ENCODE results near the gene SAPCD2. TPM values are rescaled to one million over a fixed set of nuclear protein-coding genes. Genes with fewer than 3 reads are reported as not detected.

Gene SAPCD2
- total RNA-seq, 1 donor from 2014 or later = 13.5 TPM

DNA sequence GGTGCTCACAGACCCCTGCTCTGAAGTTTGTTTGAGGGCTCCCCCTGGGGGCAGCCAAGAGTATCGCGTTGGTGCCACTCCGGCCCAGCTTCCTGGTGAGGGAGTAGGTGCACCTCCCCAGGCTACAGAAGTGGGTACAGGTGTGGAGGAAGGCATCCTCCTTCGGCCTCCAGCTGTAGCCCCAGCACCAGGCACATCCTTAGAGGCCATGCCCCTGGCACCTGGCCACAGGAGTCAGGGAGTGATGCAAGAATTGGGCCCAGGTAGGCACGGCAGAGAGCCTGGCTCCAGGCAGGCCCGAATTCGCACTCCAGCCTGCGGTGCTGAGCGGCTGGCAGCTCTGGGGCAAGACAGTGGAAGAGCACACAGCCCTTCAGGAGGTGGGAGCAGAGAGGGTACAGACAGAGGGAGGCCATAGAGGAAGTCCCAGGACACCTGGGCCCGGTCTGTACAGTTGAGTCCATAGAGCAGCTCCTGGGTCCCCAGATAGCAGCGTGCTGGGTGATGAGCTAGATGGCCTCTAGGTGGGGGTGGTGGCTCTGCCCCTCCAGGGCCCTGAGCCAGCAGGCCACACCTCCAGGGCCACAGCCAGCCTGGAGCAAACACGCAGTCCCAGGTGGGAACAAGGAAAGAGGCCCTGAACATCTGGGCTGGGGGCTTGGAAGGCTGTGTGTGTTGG, 2.4 kb downstream of the SAPCD2 start:
- peaks cover 5% of the 10 kb centered on the region for H3K9me3 Mint-ChIP-seq (ENCODE audit: unreplicated experiment)
- peaks cover 8% of the 10 kb centered on the region for H3K4me1 Mint-ChIP-seq (ENCODE audit: low read depth, unreplicated experiment)
- TF ChIP-seq, protein P1, sequence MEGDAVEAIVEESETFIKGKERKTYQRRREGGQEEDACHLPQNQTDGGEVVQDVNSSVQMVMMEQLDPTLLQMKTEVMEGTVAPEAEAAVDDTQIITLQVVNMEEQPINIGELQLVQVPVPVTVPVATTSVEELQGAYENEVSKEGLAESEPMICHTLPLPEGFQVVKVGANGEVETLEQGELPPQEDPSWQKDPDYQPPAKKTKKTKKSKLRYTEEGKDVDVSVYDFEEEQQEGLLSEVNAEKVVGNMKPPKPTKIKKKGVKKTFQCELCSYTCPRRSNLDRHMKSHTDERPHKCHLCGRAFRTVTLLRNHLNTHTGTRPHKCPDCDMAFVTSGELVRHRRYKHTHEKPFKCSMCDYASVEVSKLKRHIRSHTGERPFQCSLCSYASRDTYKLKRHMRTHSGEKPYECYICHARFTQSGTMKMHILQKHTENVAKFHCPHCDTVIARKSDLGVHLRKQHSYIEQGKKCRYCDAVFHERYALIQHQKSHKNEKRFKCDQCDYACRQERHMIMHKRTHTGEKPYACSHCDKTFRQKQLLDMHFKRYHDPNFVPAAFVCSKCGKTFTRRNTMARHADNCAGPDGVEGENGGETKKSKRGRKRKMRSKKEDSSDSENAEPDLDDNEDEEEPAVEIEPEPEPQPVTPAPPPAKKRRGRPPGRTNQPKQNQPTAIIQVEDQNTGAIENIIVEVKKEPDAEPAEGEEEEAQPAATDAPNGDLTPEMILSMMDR (IDR thresholded peaks at IDR 0.05; ENCODE audit: partially characterized antibody, unreplicated experiment) = peak; percentile 88
- DNase-seq = peak; percentile 80
- H3K27me3 Mint-ChIP-seq (ENCODE audit: unreplicated experiment) = peaks cover 6% of the 10 kb centered on the region
- H3K27ac Mint-ChIP-seq (ENCODE audit: unreplicated experiment) = no peak overlapping the region
- no peak overlapping the region for H3K4me3 Mint-ChIP-seq (ENCODE audit: unreplicated experiment)
- no peaks in the 10 kb centered on the region for H3K36me3 Mint-ChIP-seq (ENCODE audit: unreplicated experiment)

DNA sequence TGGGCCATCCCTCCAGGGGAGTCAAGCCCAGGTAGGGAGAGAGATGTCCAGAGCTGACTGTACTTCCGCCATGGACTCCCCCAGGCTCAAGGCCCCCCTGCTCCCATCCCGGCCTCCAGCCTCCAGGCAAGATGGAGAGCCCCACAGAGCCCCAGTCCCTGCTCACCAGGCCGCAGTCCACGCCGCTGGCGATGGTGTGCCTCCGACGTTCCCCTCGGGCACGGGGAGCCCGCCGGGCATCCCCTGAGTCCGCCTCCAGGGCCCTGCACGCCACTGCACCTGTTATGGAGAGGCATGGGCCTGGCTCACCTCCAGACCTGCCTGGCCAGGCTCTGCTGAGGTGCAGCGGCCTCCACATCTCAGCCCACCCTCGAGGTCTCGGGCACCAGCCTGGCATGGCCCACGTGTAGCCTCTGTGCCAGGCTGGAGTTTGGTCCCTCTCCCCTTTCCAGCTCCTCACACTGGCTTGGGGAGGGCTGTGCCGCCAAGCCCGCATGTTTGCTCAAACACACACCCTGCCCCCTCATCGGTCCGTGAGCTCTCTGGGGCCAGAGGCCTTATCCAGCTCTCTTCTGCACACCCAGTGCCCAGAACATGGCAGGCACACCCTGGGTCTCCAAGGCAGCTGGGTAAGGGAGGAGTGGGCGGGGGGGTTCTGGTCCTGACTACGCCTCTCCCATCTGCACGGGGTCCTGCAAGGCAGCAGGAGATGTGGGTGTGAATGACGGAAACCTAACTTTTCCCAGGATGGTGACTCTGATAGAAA, 4.1 kb downstream of the SAPCD2 start:
- Mint-ChIP-seq H3K27me3 (ENCODE audit: unreplicated experiment) (peaks cover 4% of the 10 kb centered on the region), H3K4me1 (ENCODE audit: low read depth, unreplicated experiment) (peaks cover 8% of the 10 kb centered on the region), H3K36me3 (ENCODE audit: unreplicated experiment) (no peaks in the 10 kb centered on the region), H3K4me3 (ENCODE audit: unreplicated experiment) (no peak overlapping the region), H3K27ac (ENCODE audit: unreplicated experiment) (no peak overlapping the region), H3K9me3 (ENCODE audit: unreplicated experiment) (peaks cover 7% of the 10 kb centered on the region)
- TF ChIP-seq, protein P1 (IDR thresholded peaks at IDR 0.05; ENCODE audit: partially characterized antibody, unreplicated experiment) = no peak
- no peak for DNase-seq

DNA sequence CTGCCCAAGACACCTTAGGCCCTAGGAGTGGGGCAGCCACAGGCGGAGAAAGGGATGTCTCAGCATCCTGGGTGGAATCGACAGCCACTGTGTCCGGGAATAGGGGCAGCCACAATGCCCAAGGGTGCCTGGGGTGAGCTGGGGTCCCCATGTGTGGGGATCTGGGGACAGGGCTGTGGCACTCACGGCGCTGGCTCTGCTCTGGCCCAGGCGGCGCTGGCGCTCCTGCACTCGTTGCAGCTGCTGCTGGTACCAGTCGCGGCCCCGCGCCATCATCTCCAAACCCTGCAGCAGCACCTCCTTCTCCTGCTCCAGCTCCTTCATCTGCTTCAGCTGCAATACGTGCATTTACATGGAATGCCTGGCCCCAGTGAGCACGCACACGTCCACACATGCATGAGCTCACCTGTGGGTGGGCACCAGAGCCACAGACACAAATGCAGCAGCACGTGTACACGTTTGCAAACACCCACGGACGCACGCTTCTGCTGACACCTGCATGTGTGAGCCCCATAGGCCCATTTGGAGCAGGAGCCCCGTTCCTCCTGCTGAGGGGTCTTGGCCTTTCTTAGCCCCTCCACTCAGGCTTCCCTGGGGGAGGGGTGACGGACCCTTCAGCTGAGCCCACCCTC, 4.9 kb downstream of the SAPCD2 start:
- Mint-ChIP-seq H3K27ac (ENCODE audit: unreplicated experiment) (no peak overlapping the region), H3K9me3 (ENCODE audit: unreplicated experiment) (peaks cover 3% of the 10 kb centered on the region), H3K27me3 (ENCODE audit: unreplicated experiment) (no peaks in the 10 kb centered on the region), H3K36me3 (ENCODE audit: unreplicated experiment) (no peaks in the 10 kb centered on the region), H3K4me3 (ENCODE audit: unreplicated experiment) (no peak overlapping the region), H3K4me1 (ENCODE audit: low read depth, unreplicated experiment) (peaks cover 3% of the 10 kb centered on the region)
- no peak for DNase-seq
- TF ChIP-seq, protein P1 (IDR thresholded peaks at IDR 0.05; ENCODE audit: partially characterized antibody, unreplicated experiment) = no peak

DNA sequence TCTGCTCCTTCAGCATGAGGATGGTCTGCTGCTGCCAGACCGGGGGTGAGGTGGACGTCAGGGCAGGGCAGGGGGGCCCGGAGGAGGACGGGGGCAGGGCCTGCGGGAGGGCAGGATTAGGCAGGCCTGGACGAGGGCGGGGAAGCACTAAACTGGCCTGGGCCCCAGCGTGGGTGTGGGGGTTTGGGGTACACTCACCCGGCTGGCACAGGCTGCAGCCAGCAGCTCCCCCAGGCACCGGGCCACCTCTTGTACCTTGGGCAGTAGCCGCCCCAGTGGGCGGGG, 5.5 kb downstream of the SAPCD2 start:
- DNase-seq = no peak
- peaks cover 3% of the 10 kb centered on the region for H3K4me1 Mint-ChIP-seq (ENCODE audit: low read depth, unreplicated experiment)
- H3K27me3 Mint-ChIP-seq (ENCODE audit: unreplicated experiment) = no peaks in the 10 kb centered on the region
- TF ChIP-seq, protein P1 (IDR thresholded peaks at IDR 0.05; ENCODE audit: partially characterized antibody, unreplicated experiment) = no peak
- H3K36me3 Mint-ChIP-seq (ENCODE audit: unreplicated experiment) = no peaks in the 10 kb centered on the region
- no peak overlapping the region for H3K4me3 Mint-ChIP-seq (ENCODE audit: unreplicated experiment)
- no peak overlapping the region for H3K27ac Mint-ChIP-seq (ENCODE audit: unreplicated experiment)
- peaks cover 3% of the 10 kb centered on the region for H3K9me3 Mint-ChIP-seq (ENCODE audit: unreplicated experiment)

Data from glutamatergic neuron (in vitro differentiated cells).